Globus pallidus (tissue), 1 donor: Measurements from ENCODE around the gene RCN2.
A peak's percentile ranks its signal among the peaks of the same experiment; 100 is the strongest.

Experiments
- DNase-seq: peaks from one replicate; pipeline ENCODE4 v3.0.0-alpha.2; 2015; ENCODE audit warnings: low spot score

Gene RCN2

DNA sequence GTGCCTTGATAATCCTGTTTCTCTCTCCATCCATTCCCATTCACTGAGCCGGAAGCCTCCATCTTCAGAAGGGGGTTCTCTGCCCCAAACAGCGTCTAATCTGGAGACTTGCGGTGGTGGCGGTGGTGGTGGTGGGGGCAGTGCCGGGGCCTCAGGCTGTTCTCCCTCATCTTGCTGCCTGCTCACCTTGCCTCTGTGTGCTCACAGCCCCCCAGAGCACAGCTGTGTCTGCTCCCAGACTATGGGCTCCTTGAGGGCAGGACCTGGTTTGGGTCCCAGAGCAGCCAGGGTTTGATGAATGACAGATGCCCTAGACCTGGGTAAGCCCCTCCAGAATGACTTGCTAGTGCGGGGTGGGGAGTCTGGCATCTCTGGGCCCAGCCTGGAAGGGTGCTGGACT lies 62.9 kb downstream of the RCN2 start:
- DNase-seq: no peak

DNA sequence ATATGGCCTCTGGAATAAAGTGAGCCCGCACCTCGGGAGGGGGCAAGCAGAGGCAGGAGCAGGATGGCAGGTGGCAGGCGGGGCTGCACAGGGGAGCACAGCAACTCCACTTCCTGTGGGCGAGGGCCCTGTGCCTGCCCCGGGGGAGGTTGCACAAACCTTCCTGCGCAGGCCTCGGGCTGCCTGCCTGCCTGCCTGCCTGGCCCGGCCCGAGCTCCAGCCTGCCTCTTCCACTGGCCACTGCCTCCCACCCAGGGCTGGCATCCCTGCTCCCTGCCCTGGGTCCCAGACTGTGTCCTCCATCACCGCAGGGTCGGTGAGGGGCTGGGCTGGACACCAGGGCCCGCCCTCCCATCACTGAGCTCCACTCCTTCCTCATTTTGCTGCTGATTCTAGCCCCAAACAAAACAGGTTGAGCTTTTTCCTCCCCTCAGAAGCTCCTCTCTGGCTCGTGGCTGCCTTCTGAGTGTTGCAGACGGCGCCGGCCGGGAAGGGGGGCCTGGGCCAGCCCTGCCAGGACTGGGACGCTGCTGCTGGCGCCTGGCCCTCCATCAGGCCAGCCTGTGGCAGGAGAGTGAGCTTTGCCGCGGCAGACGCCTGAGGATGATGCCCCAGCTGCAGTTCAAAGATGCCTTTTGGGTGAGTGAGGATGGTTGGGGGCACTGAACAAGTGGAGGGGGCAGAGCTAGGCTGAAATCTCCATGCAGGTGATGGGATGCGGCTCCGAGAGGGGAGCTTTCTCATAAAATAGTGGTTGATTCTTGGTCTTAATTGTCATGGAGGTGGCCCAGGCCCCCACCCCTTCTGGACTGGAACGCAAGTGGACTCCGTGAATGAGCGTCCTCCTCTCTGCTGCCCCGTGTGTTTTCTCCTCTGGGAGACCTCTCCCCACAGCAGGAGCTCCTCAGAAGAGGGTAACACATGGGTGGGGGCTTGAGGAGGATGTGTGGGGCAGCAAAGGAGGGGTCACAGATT lies 63.7 kb downstream of the RCN2 start, which contains the start of gene PSTPIP1:
Gene PSTPIP1, plus strand, starts transcription at position 156 of the 975 bp plus-strand sequence. Its CDS starts 448 bp downstream, at position 604.
- DNase-seq: peak; percentile 71

DNA sequence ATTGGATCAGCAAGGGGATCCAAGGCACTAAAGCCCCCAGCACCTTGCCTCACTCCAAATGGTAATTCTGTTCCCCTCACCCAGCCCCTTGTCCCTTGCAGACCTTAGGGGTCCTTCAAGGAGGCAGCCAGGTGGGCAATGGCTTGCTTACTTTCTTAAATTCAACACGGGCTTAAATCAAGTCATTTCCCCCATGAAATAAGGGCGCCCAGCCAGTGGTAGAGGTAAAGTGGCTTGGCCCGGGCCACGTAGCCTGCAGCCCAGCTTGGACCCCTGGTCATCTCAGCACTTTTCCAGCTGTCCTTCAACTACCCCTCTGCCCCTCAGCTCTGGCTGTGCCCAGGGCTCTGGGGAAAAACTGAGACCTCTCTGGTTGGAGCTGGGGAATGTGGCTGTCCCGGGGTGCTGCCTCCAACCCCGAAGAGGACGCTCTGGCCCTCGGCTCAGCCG lies 64.6 kb downstream of the RCN2 start:
- no peak for DNase-seq

DNA sequence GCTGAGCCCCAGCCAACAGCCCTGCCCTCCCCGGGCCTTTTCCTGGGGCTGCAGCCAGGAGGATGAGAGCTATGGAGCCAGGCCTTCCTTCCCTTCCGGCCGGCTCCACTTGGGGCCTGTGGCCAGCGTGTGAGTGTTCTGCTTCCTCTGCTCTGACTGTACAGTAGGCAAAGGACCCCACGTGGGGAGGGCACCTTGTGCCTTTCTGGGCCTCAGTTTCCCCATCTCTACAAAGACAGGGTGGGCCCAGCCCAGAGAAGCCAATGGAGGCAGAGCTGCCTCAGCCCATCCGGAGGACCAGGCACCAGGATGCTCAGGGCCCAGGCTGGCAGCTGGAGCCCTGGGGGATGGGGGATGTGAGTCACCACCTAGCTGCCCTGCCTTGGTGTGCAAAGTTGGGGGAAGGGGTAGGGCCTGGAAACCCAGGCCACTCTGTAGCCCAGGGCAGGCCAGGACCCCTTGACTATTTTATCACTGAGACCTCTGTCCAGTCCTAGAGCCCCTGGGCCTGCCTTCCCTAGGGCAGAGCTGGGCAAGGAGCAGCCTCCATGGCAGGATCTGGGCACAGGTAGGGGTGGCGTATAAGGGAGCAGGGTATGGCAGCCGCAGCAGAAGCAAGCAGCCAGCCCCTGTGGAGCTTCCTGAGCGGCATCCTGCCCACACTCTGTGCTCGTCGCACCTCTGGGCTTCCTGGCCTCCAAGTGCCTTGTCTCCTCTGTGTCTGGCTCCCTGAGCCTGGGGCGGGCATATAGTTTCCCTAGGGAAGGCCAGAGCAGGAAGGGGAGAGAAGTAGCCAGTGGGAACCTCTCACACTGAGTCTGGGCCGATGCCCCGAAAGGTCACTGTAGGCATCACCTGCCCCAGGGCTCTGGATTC lies 65.2 kb downstream of the RCN2 start:
- DNase-seq: no peak

DNA sequence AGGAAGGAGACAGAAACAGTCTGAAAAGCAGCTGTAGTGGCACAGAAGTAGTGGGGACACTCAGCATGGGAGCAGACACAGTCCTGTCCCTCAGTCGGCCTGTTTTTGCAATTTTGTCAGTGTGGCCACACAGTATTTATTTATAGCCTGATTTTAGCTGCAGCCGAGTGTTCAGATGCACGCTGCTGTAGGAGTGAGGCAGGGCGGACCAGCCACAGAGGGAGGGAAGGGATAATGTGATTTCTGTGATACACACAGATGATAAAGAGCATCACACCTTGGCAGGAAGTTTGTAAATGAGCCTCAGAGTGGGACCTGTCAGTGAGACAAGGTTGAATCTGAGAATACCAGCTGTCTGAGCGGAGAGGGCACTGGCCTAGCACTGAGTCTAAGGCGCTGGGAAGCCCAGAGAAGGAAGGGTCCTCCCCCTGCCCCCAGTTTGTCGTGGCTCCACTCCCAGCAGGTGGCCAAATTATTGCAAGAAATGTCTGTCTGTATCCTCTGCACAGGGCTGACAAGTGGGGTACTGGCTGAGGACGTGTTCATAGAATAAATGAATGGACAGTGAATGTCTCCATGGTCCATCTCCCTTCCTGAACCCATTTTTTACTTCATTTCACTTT lies 67.2 kb downstream of the RCN2 start:
- no peak for DNase-seq

DNA sequence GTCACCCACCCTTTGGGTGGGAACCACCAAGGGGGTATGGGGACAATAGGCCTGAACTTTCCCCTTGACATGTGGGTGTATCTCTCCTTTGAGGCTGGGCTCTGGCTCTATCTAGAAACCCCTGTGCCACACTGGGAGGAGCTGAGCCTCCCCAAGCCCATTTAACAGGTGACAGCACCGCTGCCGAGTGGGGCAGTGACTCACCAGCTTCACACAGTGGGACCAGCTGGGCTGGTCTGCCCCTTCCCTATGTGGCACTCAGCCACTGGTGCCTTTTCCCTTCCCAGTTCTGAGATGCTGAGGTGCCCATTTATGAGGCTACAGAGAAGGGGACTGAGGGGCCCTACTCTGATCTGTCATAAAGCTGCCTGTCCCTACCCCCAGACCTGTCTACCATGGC lies 68.4 kb downstream of the RCN2 start:
- DNase-seq: no peak

DNA sequence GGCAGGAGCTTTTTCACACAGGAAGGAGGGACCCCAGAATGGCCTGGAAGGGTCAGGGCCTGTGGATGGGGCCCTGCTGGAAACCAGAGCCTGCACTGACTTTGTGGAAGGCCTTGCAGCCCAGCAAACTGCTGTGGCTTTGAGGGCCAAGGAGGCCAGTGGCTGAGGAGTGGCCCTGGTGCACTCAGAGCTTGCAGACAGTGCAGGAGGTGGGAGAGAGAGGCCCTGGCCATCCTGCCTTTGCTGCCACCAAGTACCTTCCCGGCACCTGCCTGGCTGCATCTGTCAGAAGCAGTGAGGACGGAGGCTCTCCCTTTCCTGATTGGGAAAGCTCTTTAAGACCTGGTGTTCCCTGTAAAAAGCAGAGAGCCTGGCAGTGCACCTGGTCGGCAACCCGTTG lies 69.8 kb downstream of the RCN2 start:
- no peak for DNase-seq

DNA sequence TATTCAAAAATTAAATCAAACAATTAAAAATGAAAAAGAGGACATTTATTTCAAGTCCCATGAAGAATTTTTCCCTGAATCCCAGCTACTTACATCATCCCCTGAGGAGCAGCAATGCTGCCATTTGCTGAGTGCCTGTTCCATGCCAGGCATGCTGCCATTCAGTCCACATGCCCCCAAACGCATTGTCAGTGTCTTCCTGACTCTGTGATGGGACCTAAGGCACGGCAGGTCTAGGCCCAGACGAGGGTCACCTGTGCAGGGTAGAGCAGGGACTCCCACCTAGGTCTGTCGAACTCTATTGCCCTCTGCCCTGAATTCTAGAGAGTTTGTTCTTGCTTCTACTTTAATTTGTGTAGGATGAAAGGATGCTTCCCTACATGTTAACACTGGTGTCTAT lies 70.4 kb downstream of the RCN2 start:
- DNase-seq: no peak

DNA sequence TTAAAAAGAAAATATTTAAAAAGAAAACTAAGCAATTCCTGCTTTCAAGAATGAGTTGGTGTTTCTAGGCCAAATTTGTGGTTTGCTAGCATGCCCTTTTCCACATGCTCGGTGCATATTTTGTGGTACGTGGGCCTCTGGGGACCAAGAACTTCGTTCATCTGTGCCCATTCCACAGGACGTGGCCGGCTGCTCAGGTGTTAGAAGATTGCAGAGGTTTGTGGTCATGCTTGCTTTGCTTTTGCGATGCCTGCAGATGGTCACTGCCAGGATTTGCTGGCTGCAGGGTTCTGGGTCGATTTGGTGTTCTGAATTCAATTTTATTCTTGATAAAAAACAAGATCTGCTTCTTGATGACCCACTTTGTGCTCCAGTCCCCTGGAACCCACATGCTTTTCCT lies 70.9 kb downstream of the RCN2 start:
- no peak for DNase-seq

DNA sequence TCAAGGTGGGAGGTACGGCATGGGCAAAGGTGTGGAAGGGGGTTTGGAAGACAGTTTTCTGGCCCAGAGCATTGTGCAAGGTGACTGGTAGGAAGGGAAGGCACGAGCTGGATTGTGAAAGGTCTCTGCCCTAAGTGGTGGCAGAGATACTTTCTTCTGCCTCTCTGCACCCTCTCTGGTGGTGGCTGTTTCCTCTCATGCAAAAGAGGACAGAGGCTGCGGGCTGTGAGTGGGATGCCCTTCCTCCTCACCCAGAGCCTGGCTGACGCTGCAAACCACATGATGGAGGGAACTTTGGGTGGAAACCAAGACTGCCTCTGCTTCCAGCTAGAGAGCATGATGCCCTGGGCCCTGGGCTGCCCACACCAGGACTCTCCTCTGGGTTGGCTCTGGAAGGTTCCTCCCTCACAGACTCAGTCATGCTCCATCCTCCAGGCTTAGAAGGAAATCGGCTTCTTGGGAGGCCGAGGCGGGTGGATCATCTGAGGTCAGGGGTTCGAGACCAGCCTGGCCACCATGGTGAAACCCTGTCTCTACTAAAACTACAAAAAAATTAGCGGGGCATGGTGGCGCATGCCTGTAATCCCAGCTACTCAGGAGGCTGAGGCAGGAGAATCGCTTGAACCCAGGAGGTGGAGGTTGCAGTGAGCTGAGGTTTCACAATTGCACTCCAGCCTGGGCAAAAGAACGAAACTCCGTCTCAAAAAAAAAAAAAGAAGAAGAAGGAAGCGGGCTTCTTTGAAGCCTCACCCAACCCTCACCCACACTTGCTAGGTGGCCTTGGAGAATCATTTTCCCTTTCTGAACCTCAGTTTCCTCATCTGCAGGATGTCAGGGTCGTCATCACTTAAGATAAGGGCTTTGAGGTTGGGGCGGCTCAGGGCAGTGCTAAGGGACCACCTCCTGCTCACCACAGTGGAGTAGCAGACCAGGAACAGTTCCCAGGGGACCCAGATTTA lies 71.7 kb downstream of the RCN2 start:
- DNase-seq: peak; percentile 61
